ENCODE data around the gene TCEA3. TPM values are rescaled to one million over a fixed set of nuclear protein-coding genes. Genes with fewer than 3 reads are reported as not detected.

TCEA3 gene
- total RNA-seq, 3 donors from 2014 or later (not counting 1 experiment from before 2014, with no cell fraction given), result 0.75 to 1.5 (median 0.94) TPM

- Mint-ChIP-seq H3K4me1 (peaks cover 35 to 43% of the 10 kb centered on the region in 2 donors), H3K36me3 (no peaks in the 10 kb centered on the region), H3K9me3 (no peaks in the 10 kb centered on the region), H3K27me3 (ENCODE audit: low read depth in 2 of 2) (no peaks in the 10 kb centered on the region), H3K4me3 (peak within 1 kb of the TSS; percentile 95), H3K27ac (peak within 1 kb of the TSS; percentile 93 to 98)
- H3K4me1 ChIP-seq (ENCODE audit: control insufficient read depth, insufficient read depth, low read length), result peaks cover 21% of the 10 kb centered on the region
- intact Hi-C loops (cut with micrococcal nuclease), result no loop called here
- H3K27me3 ChIP-seq (ENCODE audit: control insufficient read depth, insufficient read depth, low read length), result no peaks in the 10 kb centered on the region
- TF ChIP-seq, protein P1, sequence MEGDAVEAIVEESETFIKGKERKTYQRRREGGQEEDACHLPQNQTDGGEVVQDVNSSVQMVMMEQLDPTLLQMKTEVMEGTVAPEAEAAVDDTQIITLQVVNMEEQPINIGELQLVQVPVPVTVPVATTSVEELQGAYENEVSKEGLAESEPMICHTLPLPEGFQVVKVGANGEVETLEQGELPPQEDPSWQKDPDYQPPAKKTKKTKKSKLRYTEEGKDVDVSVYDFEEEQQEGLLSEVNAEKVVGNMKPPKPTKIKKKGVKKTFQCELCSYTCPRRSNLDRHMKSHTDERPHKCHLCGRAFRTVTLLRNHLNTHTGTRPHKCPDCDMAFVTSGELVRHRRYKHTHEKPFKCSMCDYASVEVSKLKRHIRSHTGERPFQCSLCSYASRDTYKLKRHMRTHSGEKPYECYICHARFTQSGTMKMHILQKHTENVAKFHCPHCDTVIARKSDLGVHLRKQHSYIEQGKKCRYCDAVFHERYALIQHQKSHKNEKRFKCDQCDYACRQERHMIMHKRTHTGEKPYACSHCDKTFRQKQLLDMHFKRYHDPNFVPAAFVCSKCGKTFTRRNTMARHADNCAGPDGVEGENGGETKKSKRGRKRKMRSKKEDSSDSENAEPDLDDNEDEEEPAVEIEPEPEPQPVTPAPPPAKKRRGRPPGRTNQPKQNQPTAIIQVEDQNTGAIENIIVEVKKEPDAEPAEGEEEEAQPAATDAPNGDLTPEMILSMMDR (IDR thresholded peaks at IDR 0.05), result no peak
- peak in 1 of 2 donors; percentile 68 for DNase-seq
- H3K9me3 ChIP-seq (ENCODE audit: control insufficient read depth, insufficient read depth, low read length), result no peaks in the 10 kb centered on the region
- peak within 1 kb of the TSS; percentile 85 for H3K27ac ChIP-seq (ENCODE audit: low read length)
- peak within 1 kb of the TSS; percentile 98 for H3K4me3 ChIP-seq (ENCODE audit: low read length)
- no peak for ATAC-seq
- WGBS (ENCODE audit: insufficient coverage), result under 1% methylated on average over 27 of the region's 29 CpGs
- peaks cover 2% of the 10 kb centered on the region for H3K36me3 ChIP-seq (ENCODE audit: control insufficient read depth, insufficient read depth, low read length)
Observed at GRCh38 chr1:23369335-23370013, 55.1 kb downstream of the TCEA3 start, which contains the start of gene ZNF436. ZNF436 (minus strand) TSS chr1:23369836; CDS start chr1:23368005, 1,831 bp downstream.

DNA sequence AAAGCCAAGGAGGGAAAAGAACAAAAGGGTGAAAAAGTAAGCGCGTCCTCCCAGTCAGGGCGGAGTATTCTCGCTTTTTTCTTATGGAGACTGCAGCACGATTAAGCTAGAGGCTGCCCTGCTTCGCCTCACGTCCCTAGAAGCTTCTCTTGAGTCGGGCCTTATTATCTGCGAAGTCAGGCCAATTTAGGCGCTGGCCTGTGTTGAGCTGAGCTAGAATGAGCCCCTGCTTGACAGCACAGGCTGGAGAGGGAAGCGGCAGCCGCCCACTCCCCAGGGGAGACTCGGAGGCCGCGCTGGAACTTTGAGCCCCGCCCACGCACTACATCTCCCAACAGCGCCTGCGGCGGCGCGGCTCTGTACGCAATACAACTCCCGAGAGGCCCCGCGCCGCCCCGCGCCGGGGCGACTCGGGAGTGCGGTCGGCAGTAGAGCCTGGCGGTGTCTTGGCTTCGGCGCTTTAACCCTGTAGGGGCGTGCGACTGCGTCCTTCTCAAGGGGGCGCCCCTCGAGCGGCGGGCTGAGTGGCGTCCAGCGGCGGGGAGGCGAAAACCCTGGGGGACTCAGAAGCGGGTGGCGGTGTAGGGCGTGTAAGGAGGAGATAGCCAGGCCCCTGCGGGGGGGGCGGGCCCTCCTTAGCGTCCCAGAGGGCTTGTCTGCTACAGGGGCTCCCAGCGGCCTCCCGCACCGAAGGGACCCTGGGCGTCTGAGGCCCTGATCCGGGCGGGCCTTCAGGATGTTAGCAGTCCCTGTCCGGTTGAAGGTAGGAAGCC is 55.8 kb downstream of the TCEA3 start:
- H3K27ac Mint-ChIP-seq, result peak overlapping the region; percentile 93 to 98
- Histone ChIP-seq H3K4me3 (ENCODE audit: low read length) (peak overlapping the region; percentile 98), H3K4me1 (ENCODE audit: control insufficient read depth, insufficient read depth, low read length) (peaks cover 21% of the 10 kb centered on the region), H3K36me3 (ENCODE audit: control insufficient read depth, insufficient read depth, low read length) (peaks cover 3% of the 10 kb centered on the region), H3K27ac (ENCODE audit: low read length) (peak overlapping the region; percentile 85), H3K27me3 (ENCODE audit: control insufficient read depth, insufficient read depth, low read length) (no peaks in the 10 kb centered on the region), H3K9me3 (ENCODE audit: control insufficient read depth, insufficient read depth, low read length) (peaks cover under 1% of the 10 kb centered on the region)
- no peaks in the 10 kb centered on the region for H3K9me3 Mint-ChIP-seq
- DNase-seq (peak; percentile 83 to 93), ATAC-seq (peak; percentile 76 to 91 (median 80))
- TF ChIP-seq, protein P1 (IDR thresholded peaks at IDR 0.05), result no peak
- no peaks in the 10 kb centered on the region for H3K27me3 Mint-ChIP-seq (ENCODE audit: low read depth in 2 of 2)
- intact Hi-C loops (cut with micrococcal nuclease), result loop anchor here (1.0 kb wide), 1 partner anchor 24 kb away; the partner anchor contains the start of gene HNRNPR
- peaks cover 35 to 43% of the 10 kb centered on the region in 2 donors for H3K4me1 Mint-ChIP-seq
- H3K36me3 Mint-ChIP-seq, result no peaks in the 10 kb centered on the region
- peak overlapping the region; percentile 95 for H3K4me3 Mint-ChIP-seq
- WGBS (ENCODE audit: insufficient coverage), result under 1% methylated on average over 61 of the region's 61 CpGs

GRCh38 chr1:23367791-23368561 is 56.6 kb downstream of the TCEA3 start:
- H3K27me3 ChIP-seq (ENCODE audit: control insufficient read depth, insufficient read depth, low read length), result no peaks in the 10 kb centered on the region
- peak overlapping the region; percentile 98 for H3K4me3 ChIP-seq (ENCODE audit: low read length)
- TF ChIP-seq, protein P1 (IDR thresholded peaks at IDR 0.05), result no peak
- Mint-ChIP-seq H3K4me3 (peak overlapping the region; percentile 95), H3K36me3 (peaks cover 8% of the 10 kb centered on the region), H3K27ac (peak overlapping the region; percentile 93 to 98), H3K9me3 (peaks cover 1% of the 10 kb centered on the region in 2 donors), H3K27me3 (ENCODE audit: low read depth in 2 of 2) (no peaks in the 10 kb centered on the region), H3K4me1 (peaks cover 35 to 43% of the 10 kb centered on the region in 2 donors)
- intact Hi-C loops (cut with micrococcal nuclease), result loop anchor here (1.0 kb wide), 1 partner anchor 24 kb away; the partner anchor contains the start of gene HNRNPR
- peaks cover 8% of the 10 kb centered on the region for H3K9me3 ChIP-seq (ENCODE audit: control insufficient read depth, insufficient read depth, low read length)
- H3K36me3 ChIP-seq (ENCODE audit: control insufficient read depth, insufficient read depth, low read length), result peaks cover 7% of the 10 kb centered on the region
- 3% methylated on average over 41 of the region's 41 CpGs for WGBS (ENCODE audit: insufficient coverage)
- H3K27ac ChIP-seq (ENCODE audit: low read length), result peak overlapping the region; percentile 85
- DNase-seq (peak; percentile 96 to 99), ATAC-seq (peak; percentile 88 to 96 (median 90))
- peaks cover 21% of the 10 kb centered on the region for H3K4me1 ChIP-seq (ENCODE audit: control insufficient read depth, insufficient read depth, low read length)
